Peyer's patch (tissue), 4 donors: ENCODE results near the gene SPTAN1.
"Not testable (repeated sequence)": the region's sequence is repeated elsewhere in the genome, so short reads cannot be mapped to it uniquely, and the experiment has no call there.

Experiments
- CTCF ChIP-seq, 6 experiments: fragments of 450-650 bp in 4 of 6; fragments of 200-600 bp in 2 of 6; sonication (generic) in 1 of 6; IDR thresholded peaks; one replicate each; pipeline ENCODE4 v1.5.1; 2017 to 2019; ENCODE audit warnings: antibody characterized with exemption in 6 of 6, mild to moderate bottlenecking in 3 of 6, moderate library complexity in 1 of 6
- POLR2A ChIP-seq, 2 donors: fragments of 450-650 bp; IDR thresholded peaks; one replicate each; pipeline ENCODE4 v1.5.1; 2017; ENCODE audit warnings: antibody characterized with exemption in 2 of 2, mild to moderate bottlenecking in 2 of 2, moderate library complexity in 2 of 2

- TF ChIP-seq CTCF, POLR2A (IDR thresholded peaks at IDR 0.05): not testable (repeated sequence)
Observed at GRCh38 chr9:128586934-128587333, 34.5 kb downstream of the SPTAN1 start.
